ENCODE data around the gene ASCC2.

ASCC2 gene

GRCh38 chr22:29816128-29816527, 21.9 kb downstream of the ASCC2 start:
- DNase-seq = peak in 1 of 2 experiments; percentile 8

- DNase-seq = no peak
These were observed 22.5 kb downstream of the ASCC2 start for GRCh38 chr22:29815580-29815979.

- no peak for DNase-seq
These were observed 24.1 kb downstream of the ASCC2 start for GRCh38 chr22:29814003-29814402.

- DNase-seq = no peak
These were observed 24.5 kb downstream of the ASCC2 start for GRCh38 chr22:29813563-29813962.

GRCh38 chr22:29813126-29813525, 24.9 kb downstream of the ASCC2 start:
- DNase-seq = no peak

- no peak for DNase-seq
These were observed 26.7 kb downstream of the ASCC2 start for GRCh38 chr22:29811377-29811776.

- DNase-seq = no peak
These were observed 27.9 kb downstream of the ASCC2 start for GRCh38 chr22:29810216-29810615.

GRCh38 chr22:29806196-29806595, 31.9 kb downstream of the ASCC2 start:
- no peak for DNase-seq

GRCh38 chr22:29804985-29805384, 33.1 kb downstream of the ASCC2 start:
- no peak for DNase-seq

- no peak for DNase-seq
These were observed 34.9 kb downstream of the ASCC2 start for GRCh38 chr22:29803190-29803589.

- DNase-seq = no peak
These were observed 36.3 kb downstream of the ASCC2 start for GRCh38 chr22:29801796-29802195.

GRCh38 chr22:29801153-29801552, 36.9 kb downstream of the ASCC2 start:
- no peak for DNase-seq

- no peak for DNase-seq
These were observed 38.8 kb downstream of the ASCC2 start for GRCh38 chr22:29799217-29799680.

- no peak for DNase-seq
These were observed 39.3 kb downstream of the ASCC2 start for GRCh38 chr22:29798801-29799200.

- no peak for DNase-seq
These were observed 39.8 kb downstream of the ASCC2 start for GRCh38 chr22:29798318-29798717.

- no peak for DNase-seq
These were observed 40.7 kb downstream of the ASCC2 start for GRCh38 chr22:29797351-29797750.

- DNase-seq = no peak
These were observed 42.4 kb downstream of the ASCC2 start for GRCh38 chr22:29795663-29796062.

- DNase-seq = no peak
These were observed 44.7 kb downstream of the ASCC2 start for GRCh38 chr22:29793396-29793795.

GRCh38 chr22:29790061-29790460, 48.0 kb downstream of the ASCC2 start:
- no peak for DNase-seq

- no peak for DNase-seq
These were observed 49.5 kb downstream of the ASCC2 start for GRCh38 chr22:29788339-29789279.

- DNase-seq = no peak
These were observed 50.6 kb downstream of the ASCC2 start for GRCh38 chr22:29787371-29787980.

- DNase-seq = no peak
These were observed 52.0 kb downstream of the ASCC2 start for GRCh38 chr22:29786031-29786430.

- no peak for DNase-seq
These were observed 53.4 kb downstream of the ASCC2 start for GRCh38 chr22:29784451-29785361.

Data from NCI-H526 (cell line).